GM23338 (cell line): ENCODE results near the gene DLGAP4.

Source experiments
- CTCF ChIP-seq, 2 experiments: fragments of 200-600 bp in 1 of 2; sonication (generic) in 1 of 2; conservative IDR thresholded peaks; 2 replicates each; pipeline versions ENCODE4 v1.5.1 to v1.6.1; 2016 to 2017; ENCODE audit warnings: antibody characterized with exemption in 2 of 2, low read depth in 2 of 2, mild to moderate bottlenecking in 2 of 2, moderate library complexity in 1 of 2
- EZH2 ChIP-seq: fragments of 200-600 bp; sonication (generic); IDR thresholded peaks from one replicate; pipeline ENCODE4 v1.8.0; 2017; ENCODE audit warnings: antibody characterized with exemption, mild to moderate bottlenecking, low read depth; ENCODE audit not compliant: unreplicated experiment
- EZH2phosphoT487 ChIP-seq: fragments of 200-600 bp; sonication (generic); IDR thresholded peaks from one replicate; pipeline ENCODE4 v1.8.1; 2018; ENCODE audit warnings: antibody characterized with exemption; ENCODE audit not compliant: unreplicated experiment
- NANOG ChIP-seq: IDR thresholded peaks from 2 replicates; pipeline ENCODE4 v1.6.1; 2016; ENCODE audit warnings: antibody characterized with exemption, borderline replicate concordance
- POLR2AphosphoS5 ChIP-seq: IDR thresholded peaks from 2 replicates; pipeline ENCODE4 v1.6.1; 2016; ENCODE audit warnings: antibody characterized with exemption, low read depth
- REST ChIP-seq: IDR thresholded peaks from one replicate; pipeline ENCODE4 v1.6.1; 2018; ENCODE audit warnings: antibody characterized with exemption; ENCODE audit not compliant: unreplicated experiment
- STAT1 ChIP-seq: IDR thresholded peaks from one replicate; pipeline ENCODE4 v1.6.1; 2016; ENCODE audit warnings: antibody characterized with exemption; ENCODE audit not compliant: unreplicated experiment
- ZNF114 ChIP-seq: fragments of 250-450 bp; sonication (Bioruptor Pico); IDR thresholded peaks from 2 replicates; pipeline ENCODE4 v1.5.0; 2020; ENCODE audit warnings: mild to moderate bottlenecking, moderate library complexity
- ZNF331 ChIP-seq: fragments of 250-450 bp; sonication (Bioruptor Pico); IDR thresholded peaks from 2 replicates; pipeline ENCODE4 v1.5.0; 2020; ENCODE audit warnings: low read depth, mild to moderate bottlenecking, moderate library complexity

- TF ChIP-seq CTCF (conservative IDR thresholded peaks at IDR 0.05; ENCODE audit: low read depth in 2 of 2) (no peak), EZH2phosphoT487 (no peak), EZH2 (no peak), POLR2AphosphoS5 (no peak), REST (no peak), ZNF331 (CRISPR knock-in tag) (no peak), NANOG (no peak), STAT1 (no peak), ZNF114 (no peak)
Observed at GRCh38 chr20:36373089-36373488, 67.0 kb downstream of the DLGAP4 start.
